Measurements from ENCODE around the gene REEP3.

The REEP3 gene

DNA sequence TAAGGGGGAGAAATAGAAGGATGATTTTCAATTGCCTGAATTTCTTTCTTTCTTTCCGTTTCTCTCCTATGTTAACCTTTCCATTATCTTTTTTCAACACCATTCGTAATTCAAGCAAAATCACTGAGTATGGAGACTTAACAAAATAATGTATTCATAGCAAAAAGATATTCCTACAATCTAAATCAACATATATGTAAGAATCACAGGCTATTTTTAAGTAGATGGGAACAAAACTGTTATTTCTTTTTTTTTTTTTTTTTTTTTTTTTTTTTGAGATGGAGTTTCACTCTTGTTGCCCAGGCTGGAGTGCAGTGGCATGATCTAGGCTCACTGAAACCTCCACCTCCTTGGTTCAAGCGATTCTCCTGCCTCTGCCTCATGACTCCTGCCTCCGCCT, 28.2 kb upstream of the REEP3 start:
- Histone ChIP-seq H3K36me3 (ENCODE audit: insufficient read depth, low read length) (no peaks in the 10 kb centered on the region; the same call in 1 of the 2 replicates), H3K9me2 (replicated peaks; ENCODE audit: low read depth, low read length) (no peaks in the 10 kb centered on the region), H4K20me1 (ENCODE audit: insufficient read depth, low read length, poor library complexity, severe bottlenecking) (peaks cover under 1% of the 10 kb centered on the region), H3K9me3 (ENCODE audit: insufficient read depth, low read depth, low read length) (no peaks in the 10 kb centered on the region), H3K4me2 (ENCODE audit: low read depth, low read length, poor library complexity, severe bottlenecking) (no peak overlapping the region), H3K9ac (ENCODE audit: low read depth, low read length, poor library complexity, severe bottlenecking) (no peak overlapping the region), H3K4me1 (ENCODE audit: insufficient read depth, low read length, poor library complexity, severe bottlenecking) (peaks cover 10% of the 10 kb centered on the region), H3F3A (ENCODE audit: low read depth) (no peaks in the 10 kb centered on the region), H3K79me2 (ENCODE audit: insufficient read depth, low read length) (peaks cover 67% of the 10 kb centered on the region), H3K4me3 (ENCODE audit: low read length, poor library complexity, severe bottlenecking) (no peak overlapping the region), H2AFZ (ENCODE audit: low read length) (no peak overlapping the region), H3K27me3 (ENCODE audit: insufficient read depth, low read length, poor library complexity, severe bottlenecking) (no peaks in the 10 kb centered on the region)
- TF ChIP-seq, protein P1, sequence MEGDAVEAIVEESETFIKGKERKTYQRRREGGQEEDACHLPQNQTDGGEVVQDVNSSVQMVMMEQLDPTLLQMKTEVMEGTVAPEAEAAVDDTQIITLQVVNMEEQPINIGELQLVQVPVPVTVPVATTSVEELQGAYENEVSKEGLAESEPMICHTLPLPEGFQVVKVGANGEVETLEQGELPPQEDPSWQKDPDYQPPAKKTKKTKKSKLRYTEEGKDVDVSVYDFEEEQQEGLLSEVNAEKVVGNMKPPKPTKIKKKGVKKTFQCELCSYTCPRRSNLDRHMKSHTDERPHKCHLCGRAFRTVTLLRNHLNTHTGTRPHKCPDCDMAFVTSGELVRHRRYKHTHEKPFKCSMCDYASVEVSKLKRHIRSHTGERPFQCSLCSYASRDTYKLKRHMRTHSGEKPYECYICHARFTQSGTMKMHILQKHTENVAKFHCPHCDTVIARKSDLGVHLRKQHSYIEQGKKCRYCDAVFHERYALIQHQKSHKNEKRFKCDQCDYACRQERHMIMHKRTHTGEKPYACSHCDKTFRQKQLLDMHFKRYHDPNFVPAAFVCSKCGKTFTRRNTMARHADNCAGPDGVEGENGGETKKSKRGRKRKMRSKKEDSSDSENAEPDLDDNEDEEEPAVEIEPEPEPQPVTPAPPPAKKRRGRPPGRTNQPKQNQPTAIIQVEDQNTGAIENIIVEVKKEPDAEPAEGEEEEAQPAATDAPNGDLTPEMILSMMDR (conservative IDR thresholded peaks at IDR 0.05; ENCODE audit: low read length): no peak
- TF ChIP-seq EZH2phosphoT487 (IDR thresholded peaks at IDR 0.05; ENCODE audit: borderline replicate concordance): no peak

- H3K9me3 ChIP-seq (ENCODE audit: insufficient read depth, low read depth, low read length): no peaks in the 10 kb centered on the region
- H4K20me1 ChIP-seq (ENCODE audit: insufficient read depth, low read length, poor library complexity, severe bottlenecking): peaks cover 5% of the 10 kb centered on the region
- no peak for TF ChIP-seq EZH2phosphoT487 (IDR thresholded peaks at IDR 0.05; ENCODE audit: borderline replicate concordance)
- TF ChIP-seq, protein P1 (conservative IDR thresholded peaks at IDR 0.05; ENCODE audit: low read length): no peak
Observed at GRCh38 chr10:63494951-63495350, 26.2 kb upstream of the REEP3 start.

DNA sequence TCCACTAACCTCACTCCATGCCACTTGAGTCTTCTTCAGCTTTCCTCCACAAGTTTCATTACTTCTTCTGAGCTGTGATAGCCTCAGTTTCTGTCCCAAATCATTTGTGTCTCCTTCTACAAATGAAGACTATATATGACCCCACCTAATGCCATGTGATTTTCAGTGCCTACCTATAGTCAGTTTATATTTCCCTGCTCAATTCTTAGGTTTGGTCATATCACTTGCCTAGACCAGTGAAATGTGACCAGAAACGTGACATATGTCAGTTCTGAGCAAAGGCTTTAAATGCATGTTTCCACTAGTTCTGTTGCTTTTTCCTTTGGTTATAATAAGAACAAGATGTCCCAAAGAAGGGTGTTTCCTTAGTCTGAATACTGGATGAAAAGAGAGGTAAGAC, 24.6 kb upstream of the REEP3 start:
- no peaks in the 10 kb centered on the region for H3K9me3 ChIP-seq (ENCODE audit: insufficient read depth, low read depth, low read length)
- TF ChIP-seq, protein P1 (conservative IDR thresholded peaks at IDR 0.05; ENCODE audit: low read length): no peak
- no peak for TF ChIP-seq EZH2phosphoT487 (IDR thresholded peaks at IDR 0.05; ENCODE audit: borderline replicate concordance)
- H3K36me3 ChIP-seq (ENCODE audit: insufficient read depth, low read length): peaks cover 6% of the 10 kb centered on the region; the same call in 1 of the 2 replicates
- H4K20me1 ChIP-seq (ENCODE audit: insufficient read depth, low read length, poor library complexity, severe bottlenecking): peaks cover 5% of the 10 kb centered on the region
- H3K4me2 ChIP-seq (ENCODE audit: low read depth, low read length, poor library complexity, severe bottlenecking): no peak overlapping the region
- H3K9ac ChIP-seq (ENCODE audit: low read depth, low read length, poor library complexity, severe bottlenecking): no peak overlapping the region
- H3K4me3 ChIP-seq (ENCODE audit: low read length, poor library complexity, severe bottlenecking): no peak overlapping the region
- H3K27me3 ChIP-seq (ENCODE audit: insufficient read depth, low read length, poor library complexity, severe bottlenecking): no peaks in the 10 kb centered on the region
- H2AFZ ChIP-seq (ENCODE audit: low read length): no peak overlapping the region
- no peaks in the 10 kb centered on the region for H3F3A ChIP-seq (ENCODE audit: low read depth)
- H3K9me2 ChIP-seq (replicated peaks; ENCODE audit: low read depth, low read length): no peaks in the 10 kb centered on the region
- H3K4me1 ChIP-seq (ENCODE audit: insufficient read depth, low read length, poor library complexity, severe bottlenecking): peaks cover 10% of the 10 kb centered on the region
- H3K79me2 ChIP-seq (ENCODE audit: insufficient read depth, low read length): peaks cover 76% of the 10 kb centered on the region

More at GRCh38 chr10:63494951-63495350, 26.2 kb upstream of the REEP3 start:
- Histone ChIP-seq H2AFZ (ENCODE audit: low read length) (no peak overlapping the region), H3K27me3 (ENCODE audit: insufficient read depth, low read length, poor library complexity, severe bottlenecking) (no peaks in the 10 kb centered on the region), H3K4me3 (ENCODE audit: low read length, poor library complexity, severe bottlenecking) (no peak overlapping the region), H3K36me3 (ENCODE audit: insufficient read depth, low read length) (peaks cover 6% of the 10 kb centered on the region), H3K9ac (ENCODE audit: low read depth, low read length, poor library complexity, severe bottlenecking) (no peak overlapping the region), H3F3A (ENCODE audit: low read depth) (no peaks in the 10 kb centered on the region), H3K4me1 (ENCODE audit: insufficient read depth, low read length, poor library complexity, severe bottlenecking) (peaks cover 10% of the 10 kb centered on the region), H3K79me2 (ENCODE audit: insufficient read depth, low read length) (peaks cover 73% of the 10 kb centered on the region), H3K9me2 (replicated peaks; ENCODE audit: low read depth, low read length) (no peaks in the 10 kb centered on the region), H3K4me2 (ENCODE audit: low read depth, low read length, poor library complexity, severe bottlenecking) (no peak overlapping the region)

All from Loucy (cell line).